ENCODE data around the gene TRAF7.
"Not testable (repeated sequence)": the region's sequence is repeated elsewhere in the genome, so short reads cannot be mapped to it uniquely, and the experiment has no call there.

Gene TRAF7

DNA sequence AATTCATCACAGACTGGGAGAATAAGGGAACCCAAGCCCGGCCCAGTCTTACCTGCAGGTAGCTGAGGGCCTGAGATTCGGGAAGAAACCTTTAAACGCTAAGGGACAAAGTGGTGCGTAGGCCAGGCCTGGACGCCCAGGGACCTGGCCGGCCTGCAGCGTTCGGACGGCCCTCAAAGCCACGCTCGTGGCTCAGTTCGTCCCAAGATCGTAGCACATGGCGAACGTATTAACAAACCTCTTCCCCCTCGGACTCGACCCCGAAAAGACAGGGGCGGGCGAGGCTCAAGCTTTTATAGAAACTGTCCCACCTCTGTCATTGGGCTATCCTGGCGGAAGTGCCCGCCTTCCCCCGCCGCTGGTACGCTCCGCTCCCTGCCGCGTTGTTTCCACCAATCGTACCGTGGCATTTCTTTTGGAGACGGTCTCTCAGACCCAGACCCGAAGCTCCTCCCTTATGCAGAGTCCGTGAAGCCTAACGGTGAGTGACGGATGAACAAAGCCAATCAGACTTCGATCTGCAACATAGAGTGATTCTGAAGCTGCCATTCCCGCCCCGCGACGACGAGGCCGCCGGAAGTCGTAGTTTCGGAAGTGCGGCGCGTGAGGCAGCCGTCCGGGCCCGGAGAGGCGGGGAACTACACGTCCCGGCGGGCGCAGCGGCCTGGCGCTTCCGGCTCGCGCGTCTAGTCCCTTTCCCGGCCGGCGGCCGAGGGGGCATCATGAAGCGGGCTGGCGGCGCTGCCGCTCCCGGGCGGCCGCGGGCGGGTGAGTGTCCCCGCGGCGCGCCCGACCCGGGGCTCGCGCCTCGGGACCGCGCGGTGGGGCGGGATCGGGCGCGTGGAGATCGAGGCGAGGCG lies at the start of gene TRAF7:
TSS of gene TRAF7 (plus strand) at position 692 of the 860 bp plus-strand sequence. CDS start 8,139 bp downstream, outside the sequence.
- DNase-seq (ENCODE audit: low spot score), result peak; percentile 99

GRCh38 chr16:2106211-2106610 lies 49.4 kb upstream of the TRAF7 start:
- DNase-seq (ENCODE audit: low spot score), result not testable (repeated sequence)

GRCh38 chr16:2107121-2107790 lies 48.3 kb upstream of the TRAF7 start:
- DNase-seq (ENCODE audit: low spot score), result peak; percentile 61

DNA sequence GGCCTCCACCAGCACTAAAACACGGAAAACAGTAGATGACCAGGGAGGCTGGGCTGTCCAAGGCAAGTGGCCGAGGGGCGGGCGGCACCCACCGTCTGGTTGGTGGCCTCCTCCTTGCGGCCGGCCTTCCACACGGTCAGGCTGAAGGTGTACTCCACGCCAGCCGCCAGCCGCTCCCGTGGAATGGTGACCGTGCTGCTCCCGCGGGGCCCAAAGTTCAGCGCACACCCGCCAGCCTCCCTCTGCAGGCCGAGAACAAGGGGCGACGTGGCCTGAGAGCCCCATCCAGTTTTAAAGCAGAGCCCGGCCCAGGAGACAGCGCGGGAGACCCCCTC lies 47.8 kb upstream of the TRAF7 start:
- DNase-seq (ENCODE audit: low spot score), result not testable (repeated sequence)

DNA sequence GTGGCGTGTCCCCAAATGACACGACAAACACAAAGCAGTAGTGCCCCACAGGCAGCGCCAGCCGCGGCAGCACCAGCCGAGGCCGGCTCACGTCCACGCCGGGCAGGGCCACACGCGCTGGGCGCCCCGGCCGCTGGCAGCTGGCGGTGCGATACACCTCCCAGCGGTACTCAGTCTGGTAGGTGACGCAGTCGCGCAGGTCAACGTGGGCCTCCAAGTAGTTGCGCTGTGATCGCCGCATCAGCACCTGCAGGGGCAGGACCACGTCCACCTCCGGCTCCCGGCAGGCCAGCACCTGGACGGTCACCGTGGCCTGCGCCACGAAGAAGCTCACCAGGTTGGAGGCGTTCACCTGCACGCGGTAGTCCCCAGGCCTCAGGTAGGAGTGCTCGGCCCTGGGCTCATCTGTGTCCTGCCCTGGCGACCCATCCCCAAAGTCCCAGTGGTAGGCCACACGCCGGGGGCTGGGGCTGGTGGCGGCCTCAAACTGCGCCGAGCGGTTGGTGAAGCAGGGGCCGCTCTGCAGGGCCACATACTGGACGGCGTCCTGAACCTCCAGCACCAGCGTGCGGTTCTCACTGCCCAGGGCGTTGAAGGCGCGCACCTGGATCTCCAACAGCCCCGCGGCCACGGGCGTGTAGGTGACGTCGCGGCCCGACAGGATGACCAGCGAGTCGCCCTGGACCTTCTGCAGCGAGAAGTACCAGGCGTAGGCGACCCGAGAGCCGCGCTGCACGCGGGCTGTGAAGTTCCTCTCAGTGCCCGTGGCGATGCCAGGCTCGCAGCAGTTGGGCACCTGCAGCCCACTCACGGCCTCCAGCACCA lies 46.9 kb upstream of the TRAF7 start:
- not testable (repeated sequence) for DNase-seq (ENCODE audit: low spot score)

DNA sequence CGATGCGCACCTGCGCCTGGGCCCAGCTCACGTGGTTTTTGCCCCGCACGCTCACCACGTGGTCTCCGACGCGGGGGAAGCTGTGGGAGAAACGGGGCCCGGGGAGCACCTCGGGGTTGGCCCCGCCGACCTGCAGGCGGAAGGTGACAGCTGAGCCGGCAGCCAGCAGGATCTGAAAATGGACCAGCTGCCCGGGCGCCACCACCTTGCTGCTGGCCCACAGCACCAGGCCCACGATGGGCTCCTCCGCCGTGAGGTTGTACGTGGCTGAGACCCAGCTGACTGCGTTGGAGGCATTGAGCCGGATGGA lies 46.4 kb upstream of the TRAF7 start:
- DNase-seq (ENCODE audit: low spot score), result not testable (repeated sequence)

GRCh38 chr16:2109872-2110271 lies 45.7 kb upstream of the TRAF7 start:
- not testable (repeated sequence) for DNase-seq (ENCODE audit: low spot score)

DNA sequence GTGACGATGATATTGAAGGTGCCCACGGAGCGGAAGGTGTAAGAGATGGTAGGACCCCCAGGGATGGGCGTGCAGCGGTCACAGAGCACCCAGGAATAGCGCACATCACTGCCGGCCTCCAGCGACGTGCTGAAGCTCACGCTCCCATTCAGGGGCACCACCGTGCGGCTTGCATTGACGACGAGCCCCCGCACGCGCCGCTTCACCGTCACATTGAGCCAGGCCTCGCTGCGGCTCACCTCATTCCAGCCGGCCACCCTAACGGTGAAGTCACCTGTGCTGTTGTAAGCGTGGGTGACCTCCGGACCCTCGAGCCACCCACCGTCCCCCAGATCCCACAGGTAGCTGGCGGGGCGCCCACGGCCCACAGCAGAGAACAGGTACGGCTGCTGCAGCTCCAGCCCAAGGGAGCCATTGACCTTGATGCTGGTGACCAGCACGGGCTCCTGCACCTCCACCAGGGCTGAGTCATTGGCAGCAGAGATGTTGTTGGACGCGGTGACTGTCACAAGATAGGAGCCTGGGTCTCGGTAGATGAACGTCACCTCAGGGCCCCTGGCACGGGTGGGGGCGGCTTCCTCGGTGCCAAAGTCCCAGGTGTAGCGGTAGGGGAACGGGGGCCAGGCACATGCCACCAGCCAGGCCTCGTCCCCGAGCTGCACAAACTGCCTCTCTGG lies 45.1 kb upstream of the TRAF7 start:
- not testable (repeated sequence) for DNase-seq (ENCODE audit: low spot score)

DNA sequence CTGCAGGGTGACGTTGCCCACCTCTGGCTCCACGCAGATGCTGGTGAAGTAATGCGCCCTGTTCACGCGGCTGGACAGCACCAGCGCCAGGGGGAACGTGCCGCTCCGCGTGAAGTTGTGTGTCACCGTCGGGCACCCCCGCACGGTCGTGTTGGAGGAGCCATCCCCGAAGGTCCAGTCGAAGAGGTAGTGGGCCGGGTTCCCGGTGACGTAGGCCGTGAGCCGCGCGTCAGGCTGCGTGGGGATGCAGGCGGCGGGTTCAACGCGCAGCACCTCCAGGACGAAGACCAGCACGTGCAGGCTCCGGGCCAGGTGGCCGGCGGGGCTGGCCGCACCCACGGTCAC lies 44.6 kb upstream of the TRAF7 start:
- DNase-seq (ENCODE audit: low spot score), result not testable (repeated sequence)

GRCh38 chr16:2111412-2112335 lies 43.9 kb upstream of the TRAF7 start:
- not testable (repeated sequence) for DNase-seq (ENCODE audit: low spot score)

GRCh38 chr16:2112539-2113106 lies 43.0 kb upstream of the TRAF7 start:
- DNase-seq (ENCODE audit: low spot score), result not testable (repeated sequence)

DNA sequence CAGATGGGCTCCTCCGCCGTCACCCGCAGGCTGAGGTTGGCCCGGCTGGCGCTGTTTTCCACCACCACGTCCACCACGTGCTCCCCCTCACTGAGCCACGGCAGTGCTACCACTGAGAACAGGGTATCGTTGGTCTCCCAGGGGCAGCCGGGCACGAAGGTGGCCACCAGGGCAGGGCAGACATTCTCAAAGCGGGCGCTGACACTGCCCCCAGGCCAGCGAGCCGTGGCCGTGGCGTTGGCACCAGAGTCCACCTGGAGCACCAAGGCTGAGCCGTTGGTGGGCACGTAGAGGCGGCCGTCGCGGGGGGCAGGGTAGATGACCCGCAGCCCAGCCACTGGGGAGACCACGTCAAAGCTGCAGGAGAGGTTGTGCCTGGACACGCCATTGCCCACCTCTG lies 41.4 kb upstream of the TRAF7 start:
- DNase-seq (ENCODE audit: low spot score), result not testable (repeated sequence)

DNA sequence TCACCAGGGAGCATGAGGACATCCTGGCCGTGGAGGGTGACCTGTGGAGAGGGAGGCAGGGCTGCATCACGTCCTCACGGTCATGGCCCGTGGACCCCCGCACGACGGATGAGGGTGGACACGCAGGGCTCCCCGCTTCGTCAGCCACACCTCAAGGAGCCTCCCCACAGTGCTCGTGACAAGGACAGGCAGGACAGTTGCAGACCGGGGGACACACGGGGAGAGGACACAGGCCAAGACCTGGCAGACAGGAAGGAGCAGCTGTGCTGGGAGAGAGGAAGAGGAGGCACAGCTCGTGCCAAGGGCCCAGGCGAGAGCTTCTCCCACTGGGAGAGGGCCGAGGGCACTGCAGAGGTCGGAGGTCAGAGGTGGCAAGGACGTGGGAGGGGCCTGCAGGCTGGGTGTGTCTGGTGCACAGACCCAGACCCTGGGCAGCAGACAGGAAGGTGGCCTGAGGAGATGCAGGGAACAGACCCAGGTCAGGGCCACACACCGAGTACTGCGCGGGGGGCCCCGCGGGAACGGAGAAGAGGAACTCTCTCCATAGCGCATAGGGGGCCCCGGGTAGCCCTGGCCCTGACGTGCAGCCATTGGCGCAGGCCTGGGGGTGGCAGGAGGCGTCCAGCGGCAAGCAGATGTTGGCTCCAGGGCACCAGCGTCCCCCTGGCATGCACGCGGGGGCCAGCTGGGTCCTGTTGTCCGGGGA lies 40.5 kb upstream of the TRAF7 start:
- DNase-seq (ENCODE audit: low spot score), result not testable (repeated sequence)

- no peak for DNase-seq (ENCODE audit: low spot score)
Observed at GRCh38 chr16:2115591-2115973, 40.0 kb upstream of the TRAF7 start.

- not testable (repeated sequence) for DNase-seq (ENCODE audit: low spot score)
Observed at GRCh38 chr16:2116428-2116827, 39.2 kb upstream of the TRAF7 start.

DNA sequence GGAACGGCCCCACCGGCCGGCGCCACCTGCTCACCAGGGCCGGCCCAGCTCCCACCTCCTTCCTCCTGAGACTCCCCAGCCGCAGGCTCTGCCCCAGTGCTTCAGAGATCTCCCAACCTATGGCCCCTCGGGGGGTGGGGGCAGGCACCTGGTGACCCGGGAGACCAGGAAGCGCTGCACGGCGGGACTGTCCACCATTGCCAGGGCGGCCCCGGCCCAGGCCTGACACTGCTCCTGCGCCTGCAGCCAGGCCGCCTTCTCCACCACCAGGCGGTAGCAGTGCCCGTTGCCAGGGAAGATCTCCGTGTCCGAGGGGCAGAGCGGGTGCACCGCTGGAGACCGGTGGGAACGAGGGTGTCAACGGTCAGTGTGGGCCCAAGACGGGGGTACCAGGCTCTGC lies 38.2 kb upstream of the TRAF7 start:
- not testable (repeated sequence) for DNase-seq (ENCODE audit: low spot score)

- DNase-seq (ENCODE audit: low spot score), result not testable (repeated sequence)
Observed at GRCh38 chr16:2117960-2118722, 37.4 kb upstream of the TRAF7 start.

DNA sequence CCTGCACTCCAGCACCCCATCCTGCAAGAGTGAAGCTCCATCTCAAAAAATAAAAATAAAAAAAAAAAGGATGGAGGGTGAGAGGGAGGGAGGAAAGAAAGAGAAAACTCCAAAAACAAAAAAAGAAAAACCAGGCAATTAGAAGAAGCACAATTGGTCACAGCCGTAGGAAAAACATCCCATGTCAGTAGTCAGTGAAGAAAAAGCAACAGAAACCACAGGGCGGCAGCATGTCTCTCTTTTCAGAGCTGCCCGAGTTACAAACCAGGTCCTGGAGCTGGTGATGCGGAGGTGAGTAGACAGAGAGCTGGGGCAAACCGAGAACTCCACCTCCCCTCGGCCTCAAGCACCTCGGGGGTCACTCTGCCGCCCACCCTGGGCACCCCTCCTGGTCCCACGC lies 34.3 kb upstream of the TRAF7 start:
- DNase-seq (ENCODE audit: low spot score), result peak; percentile 71

GRCh38 chr16:2121853-2122252 lies 33.7 kb upstream of the TRAF7 start:
- DNase-seq (ENCODE audit: low spot score), result no peak

All from AG08396 (cell line).